HEK293 (cell line): ENCODE data around the gene NUB1.

Experiments
- IKZF3 ChIP-seq: fragments of 450-650 bp; IDR thresholded peaks from 2 replicates; pipeline ENCODE4 v1.5.0; 2018; ENCODE audit warnings: missing biosample characterization, mild to moderate bottlenecking, missing genetic modification characterization, moderate library complexity
- KLF16 ChIP-seq: fragments of 450-650 bp; formaldehyde crosslinking; IDR thresholded peaks from 2 replicates; pipeline ENCODE4 v1.5.1; 2017; ENCODE audit warnings: missing biosample characterization, missing genetic modification characterization
- SALL2 ChIP-seq: fragments of 450-650 bp; formaldehyde crosslinking; IDR thresholded peaks from 2 replicates; pipeline ENCODE4 v1.5.0; 2017; ENCODE audit warnings: missing biosample characterization, mild to moderate bottlenecking, missing genetic modification characterization, borderline replicate concordance
- SP2 ChIP-seq: fragments of 450-650 bp; formaldehyde crosslinking; IDR thresholded peaks from 2 replicates; pipeline ENCODE4 v1.5.1; 2016; ENCODE audit warnings: missing biosample characterization, missing genetic modification characterization
- ZBTB1 ChIP-seq: fragments of 450-650 bp; formaldehyde crosslinking; IDR thresholded peaks from 2 replicates; pipeline ENCODE4 v1.5.1; 2016; ENCODE audit warnings: missing biosample characterization, missing genetic modification characterization
- ZFP69B ChIP-seq: fragments of 450-650 bp; formaldehyde crosslinking; IDR thresholded peaks from 2 replicates; pipeline ENCODE4 v1.5.1; 2016; ENCODE audit warnings: missing biosample characterization, missing genetic modification characterization
- ZIC2 ChIP-seq: fragments of 450-650 bp; formaldehyde crosslinking; IDR thresholded peaks from 2 replicates; pipeline ENCODE4 v1.5.1; 2016; ENCODE audit warnings: missing biosample characterization, missing genetic modification characterization
- ZNF114 ChIP-seq: fragments of 450-650 bp; formaldehyde crosslinking; IDR thresholded peaks from 2 replicates; pipeline ENCODE4 v1.5.0; 2017; ENCODE audit warnings: missing biosample characterization, missing genetic modification characterization
- ZNF132 ChIP-seq: fragments of 450-650 bp; formaldehyde crosslinking; IDR thresholded peaks from 2 replicates; pipeline ENCODE4 v1.5.1; 2017; ENCODE audit warnings: missing biosample characterization, missing genetic modification characterization, borderline replicate concordance
- ZNF211 ChIP-seq: fragments of 450-650 bp; formaldehyde crosslinking; IDR thresholded peaks from 2 replicates; pipeline ENCODE4 v1.5.1; 2016; ENCODE audit warnings: low read depth, missing biosample characterization, missing genetic modification characterization
- ZNF311 ChIP-seq: fragments of 450-650 bp; formaldehyde crosslinking; IDR thresholded peaks from 2 replicates; pipeline ENCODE4 v1.5.1; 2017; ENCODE audit warnings: missing biosample characterization, missing genetic modification characterization, borderline replicate concordance
- ZNF335 ChIP-seq: fragments of 450-650 bp; formaldehyde crosslinking; conservative IDR thresholded peaks from 2 replicates; pipeline ENCODE4 v1.5.1; 2016; ENCODE audit warnings: missing biosample characterization, missing genetic modification characterization
- ZNF416 ChIP-seq: fragments of 450-650 bp; formaldehyde crosslinking; IDR thresholded peaks from 2 replicates; pipeline ENCODE4 v1.5.1; 2016; ENCODE audit warnings: missing biosample characterization, missing genetic modification characterization
- ZNF423 ChIP-seq: fragments of 450-650 bp; formaldehyde crosslinking; IDR thresholded peaks from 2 replicates; pipeline ENCODE4 v1.5.1; 2016; ENCODE audit warnings: missing biosample characterization, missing genetic modification characterization
- ZNF548 ChIP-seq: fragments of 450-650 bp; formaldehyde crosslinking; IDR thresholded peaks from 2 replicates; pipeline ENCODE4 v1.5.1; 2016; ENCODE audit warnings: missing biosample characterization, missing genetic modification characterization
- ZNF624 ChIP-seq: fragments of 450-650 bp; formaldehyde crosslinking; IDR thresholded peaks from 2 replicates; pipeline ENCODE4 v1.5.1; 2017; ENCODE audit warnings: missing biosample characterization, missing genetic modification characterization
- ZNF664 ChIP-seq: fragments of 450-650 bp; formaldehyde crosslinking; IDR thresholded peaks from 2 replicates; pipeline ENCODE4 v1.5.1; 2016; ENCODE audit warnings: missing biosample characterization, missing genetic modification characterization
- ZNF76 ChIP-seq: fragments of 450-650 bp; formaldehyde crosslinking; IDR thresholded peaks from 2 replicates; pipeline ENCODE4; 2016; ENCODE audit warnings: low read depth, missing biosample characterization, missing genetic modification characterization, borderline replicate concordance
- ZNF785 ChIP-seq: fragments of 450-650 bp; formaldehyde crosslinking; IDR thresholded peaks from 2 replicates; pipeline ENCODE4 v1.5.1; 2016; ENCODE audit warnings: missing biosample characterization, missing genetic modification characterization
- ZNF843 ChIP-seq: fragments of 450-650 bp; formaldehyde crosslinking; IDR thresholded peaks from 2 replicates; pipeline ENCODE4 v1.5.1; 2016; ENCODE audit warnings: missing biosample characterization, missing genetic modification characterization
- TF ChIP-seq, protein P1 (sequence below): fragments of 450-650 bp; formaldehyde crosslinking; IDR thresholded peaks from 2 replicates; pipeline ENCODE4 v1.5.1; 2017; ENCODE audit warnings: missing biosample characterization, missing genetic modification characterization
- TF ChIP-seq, protein P2 (sequence below): fragments of 450-650 bp; formaldehyde crosslinking; IDR thresholded peaks from 2 replicates; pipeline ENCODE4 v1.5.1; 2017; ENCODE audit warnings: missing biosample characterization, missing genetic modification characterization
- TF ChIP-seq, protein P3 (sequence below): fragments of 450-650 bp; formaldehyde crosslinking; IDR thresholded peaks from 2 replicates; pipeline ENCODE4 v1.5.1; 2016; ENCODE audit warnings: missing biosample characterization, missing genetic modification characterization
- TF ChIP-seq, protein P4 (sequence below): fragments of 450-650 bp; formaldehyde crosslinking; IDR thresholded peaks from 2 replicates; pipeline ENCODE4 v1.5.1; 2017; ENCODE audit warnings: missing biosample characterization, missing genetic modification characterization
- TF ChIP-seq, protein P5 (sequence below): fragments of 450-650 bp; formaldehyde crosslinking; IDR thresholded peaks from 2 replicates; pipeline ENCODE4 v1.5.1; 2016; ENCODE audit warnings: missing biosample characterization, missing genetic modification characterization, low read depth
- TF ChIP-seq, protein P6 (sequence below): fragments of 450-650 bp; formaldehyde crosslinking; conservative IDR thresholded peaks from 2 replicates; pipeline ENCODE4 v1.5.1; 2016; ENCODE audit warnings: low read depth, missing biosample characterization, missing genetic modification characterization

Gene NUB1

DNA sequence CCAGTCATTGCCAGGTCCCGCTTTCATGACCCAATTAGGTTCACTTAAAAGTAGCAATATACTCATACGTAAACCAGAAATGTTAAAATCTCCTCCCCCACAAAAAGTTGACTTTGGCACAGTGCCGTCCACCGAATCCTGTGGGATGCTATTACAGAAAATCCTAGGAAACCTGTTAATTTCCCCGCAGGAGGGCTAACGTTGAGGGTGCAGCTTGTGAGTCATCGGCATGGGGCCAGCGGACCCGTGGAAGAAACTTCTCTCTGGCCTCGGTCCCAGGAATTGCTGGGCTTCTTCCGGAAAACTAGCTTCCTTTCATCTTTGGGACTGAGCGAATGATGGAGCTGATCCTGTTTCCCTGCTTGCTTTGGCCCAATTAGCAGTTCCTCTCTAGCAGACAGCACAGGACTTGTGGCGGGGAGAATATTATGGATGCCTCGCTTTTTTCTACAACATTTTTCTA lies 84.9 kb downstream of the NUB1 start (continued):
- TF ChIP-seq SALL2 (tag by site-specific recombination) (no peak), IKZF3 (tag by site-specific recombination) (peak; percentile 96), ZNF785 (no peak), ZNF664 (tag by site-specific recombination) (no peak; the same call in 1 of the 2 replicates), ZNF548 (tag by site-specific recombination) (no peak), ZIC2 (peak; percentile 89), ZNF311 (tag by site-specific recombination) (no peak), ZBTB1 (tag by site-specific recombination) (no peak), ZNF624 (tag by site-specific recombination) (no peak), ZNF211 (no peak), ZNF416 (tag by site-specific recombination) (no peak), ZNF132 (no peak), KLF16 (tag by site-specific recombination) (no peak), ZNF423 (tag by site-specific recombination) (peak; percentile 95), ZNF335 (tag by site-specific recombination) (peak; percentile 30; the same call in 1 of the 2 replicates), ZNF843 (tag by site-specific recombination) (peak; percentile 91), SP2 (tag by site-specific recombination) (peak; percentile 42), ZNF76 (no peak; the same call in 1 of the 2 replicates), ZFP69B (tag by site-specific recombination) (peak; percentile 80), ZNF114 (tag by site-specific recombination) (no peak)
- TF ChIP-seq, protein P1, sequence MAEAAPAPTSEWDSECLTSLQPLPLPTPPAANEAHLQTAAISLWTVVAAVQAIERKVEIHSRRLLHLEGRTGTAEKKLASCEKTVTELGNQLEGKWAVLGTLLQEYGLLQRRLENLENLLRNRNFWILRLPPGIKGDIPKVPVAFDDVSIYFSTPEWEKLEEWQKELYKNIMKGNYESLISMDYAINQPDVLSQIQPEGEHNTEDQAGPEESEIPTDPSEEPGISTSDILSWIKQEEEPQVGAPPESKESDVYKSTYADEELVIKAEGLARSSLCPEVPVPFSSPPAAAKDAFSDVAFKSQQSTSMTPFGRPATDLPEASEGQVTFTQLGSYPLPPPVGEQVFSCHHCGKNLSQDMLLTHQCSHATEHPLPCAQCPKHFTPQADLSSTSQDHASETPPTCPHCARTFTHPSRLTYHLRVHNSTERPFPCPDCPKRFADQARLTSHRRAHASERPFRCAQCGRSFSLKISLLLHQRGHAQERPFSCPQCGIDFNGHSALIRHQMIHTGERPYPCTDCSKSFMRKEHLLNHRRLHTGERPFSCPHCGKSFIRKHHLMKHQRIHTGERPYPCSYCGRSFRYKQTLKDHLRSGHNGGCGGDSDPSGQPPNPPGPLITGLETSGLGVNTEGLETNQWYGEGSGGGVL, result peak; percentile 57; the same call in 1 of the 2 replicates
- TF ChIP-seq, protein P2, sequence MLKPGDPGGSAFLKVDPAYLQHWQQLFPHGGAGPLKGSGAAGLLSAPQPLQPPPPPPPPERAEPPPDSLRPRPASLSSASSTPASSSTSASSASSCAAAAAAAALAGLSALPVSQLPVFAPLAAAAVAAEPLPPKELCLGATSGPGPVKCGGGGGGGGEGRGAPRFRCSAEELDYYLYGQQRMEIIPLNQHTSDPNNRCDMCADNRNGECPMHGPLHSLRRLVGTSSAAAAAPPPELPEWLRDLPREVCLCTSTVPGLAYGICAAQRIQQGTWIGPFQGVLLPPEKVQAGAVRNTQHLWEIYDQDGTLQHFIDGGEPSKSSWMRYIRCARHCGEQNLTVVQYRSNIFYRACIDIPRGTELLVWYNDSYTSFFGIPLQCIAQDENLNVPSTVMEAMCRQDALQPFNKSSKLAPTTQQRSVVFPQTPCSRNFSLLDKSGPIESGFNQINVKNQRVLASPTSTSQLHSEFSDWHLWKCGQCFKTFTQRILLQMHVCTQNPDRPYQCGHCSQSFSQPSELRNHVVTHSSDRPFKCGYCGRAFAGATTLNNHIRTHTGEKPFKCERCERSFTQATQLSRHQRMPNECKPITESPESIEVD (tag by site-specific recombination), result peak; percentile 98
- TF ChIP-seq, protein P3, sequence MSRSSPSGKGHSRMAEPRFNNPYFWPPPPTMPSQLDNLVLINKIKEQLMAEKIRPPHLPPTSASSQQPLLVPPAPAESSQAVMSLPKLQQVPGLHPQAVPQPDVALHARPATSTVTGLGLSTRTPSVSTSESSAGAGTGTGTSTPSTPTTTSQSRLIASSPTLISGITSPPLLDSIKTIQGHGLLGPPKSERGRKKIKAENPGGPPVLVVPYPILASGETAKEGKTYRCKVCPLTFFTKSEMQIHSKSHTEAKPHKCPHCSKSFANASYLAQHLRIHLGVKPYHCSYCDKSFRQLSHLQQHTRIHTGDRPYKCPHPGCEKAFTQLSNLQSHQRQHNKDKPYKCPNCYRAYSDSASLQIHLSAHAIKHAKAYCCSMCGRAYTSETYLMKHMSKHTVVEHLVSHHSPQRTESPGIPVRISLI, result no peak
- TF ChIP-seq, protein P4, sequence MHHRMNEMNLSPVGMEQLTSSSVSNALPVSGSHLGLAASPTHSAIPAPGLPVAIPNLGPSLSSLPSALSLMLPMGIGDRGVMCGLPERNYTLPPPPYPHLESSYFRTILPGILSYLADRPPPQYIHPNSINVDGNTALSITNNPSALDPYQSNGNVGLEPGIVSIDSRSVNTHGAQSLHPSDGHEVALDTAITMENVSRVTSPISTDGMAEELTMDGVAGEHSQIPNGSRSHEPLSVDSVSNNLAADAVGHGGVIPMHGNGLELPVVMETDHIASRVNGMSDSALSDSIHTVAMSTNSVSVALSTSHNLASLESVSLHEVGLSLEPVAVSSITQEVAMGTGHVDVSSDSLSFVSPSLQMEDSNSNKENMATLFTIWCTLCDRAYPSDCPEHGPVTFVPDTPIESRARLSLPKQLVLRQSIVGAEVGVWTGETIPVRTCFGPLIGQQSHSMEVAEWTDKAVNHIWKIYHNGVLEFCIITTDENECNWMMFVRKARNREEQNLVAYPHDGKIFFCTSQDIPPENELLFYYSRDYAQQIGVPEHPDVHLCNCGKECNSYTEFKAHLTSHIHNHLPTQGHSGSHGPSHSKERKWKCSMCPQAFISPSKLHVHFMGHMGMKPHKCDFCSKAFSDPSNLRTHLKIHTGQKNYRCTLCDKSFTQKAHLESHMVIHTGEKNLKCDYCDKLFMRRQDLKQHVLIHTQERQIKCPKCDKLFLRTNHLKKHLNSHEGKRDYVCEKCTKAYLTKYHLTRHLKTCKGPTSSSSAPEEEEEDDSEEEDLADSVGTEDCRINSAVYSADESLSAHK (tag by site-specific recombination), result peak; percentile 89
- TF ChIP-seq, protein P5, sequence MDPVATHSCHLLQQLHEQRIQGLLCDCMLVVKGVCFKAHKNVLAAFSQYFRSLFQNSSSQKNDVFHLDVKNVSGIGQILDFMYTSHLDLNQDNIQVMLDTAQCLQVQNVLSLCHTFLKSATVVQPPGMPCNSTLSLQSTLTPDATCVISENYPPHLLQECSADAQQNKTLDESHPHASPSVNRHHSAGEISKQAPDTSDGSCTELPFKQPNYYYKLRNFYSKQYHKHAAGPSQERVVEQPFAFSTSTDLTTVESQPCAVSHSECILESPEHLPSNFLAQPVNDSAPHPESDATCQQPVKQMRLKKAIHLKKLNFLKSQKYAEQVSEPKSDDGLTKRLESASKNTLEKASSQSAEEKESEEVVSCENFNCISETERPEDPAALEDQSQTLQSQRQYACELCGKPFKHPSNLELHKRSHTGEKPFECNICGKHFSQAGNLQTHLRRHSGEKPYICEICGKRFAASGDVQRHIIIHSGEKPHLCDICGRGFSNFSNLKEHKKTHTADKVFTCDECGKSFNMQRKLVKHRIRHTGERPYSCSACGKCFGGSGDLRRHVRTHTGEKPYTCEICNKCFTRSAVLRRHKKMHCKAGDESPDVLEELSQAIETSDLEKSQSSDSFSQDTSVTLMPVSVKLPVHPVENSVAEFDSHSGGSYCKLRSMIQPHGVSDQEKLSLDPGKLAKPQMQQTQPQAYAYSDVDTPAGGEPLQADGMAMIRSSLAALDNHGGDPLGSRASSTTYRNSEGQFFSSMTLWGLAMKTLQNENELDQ (tag by site-specific recombination), result no peak
- TF ChIP-seq, protein P6, sequence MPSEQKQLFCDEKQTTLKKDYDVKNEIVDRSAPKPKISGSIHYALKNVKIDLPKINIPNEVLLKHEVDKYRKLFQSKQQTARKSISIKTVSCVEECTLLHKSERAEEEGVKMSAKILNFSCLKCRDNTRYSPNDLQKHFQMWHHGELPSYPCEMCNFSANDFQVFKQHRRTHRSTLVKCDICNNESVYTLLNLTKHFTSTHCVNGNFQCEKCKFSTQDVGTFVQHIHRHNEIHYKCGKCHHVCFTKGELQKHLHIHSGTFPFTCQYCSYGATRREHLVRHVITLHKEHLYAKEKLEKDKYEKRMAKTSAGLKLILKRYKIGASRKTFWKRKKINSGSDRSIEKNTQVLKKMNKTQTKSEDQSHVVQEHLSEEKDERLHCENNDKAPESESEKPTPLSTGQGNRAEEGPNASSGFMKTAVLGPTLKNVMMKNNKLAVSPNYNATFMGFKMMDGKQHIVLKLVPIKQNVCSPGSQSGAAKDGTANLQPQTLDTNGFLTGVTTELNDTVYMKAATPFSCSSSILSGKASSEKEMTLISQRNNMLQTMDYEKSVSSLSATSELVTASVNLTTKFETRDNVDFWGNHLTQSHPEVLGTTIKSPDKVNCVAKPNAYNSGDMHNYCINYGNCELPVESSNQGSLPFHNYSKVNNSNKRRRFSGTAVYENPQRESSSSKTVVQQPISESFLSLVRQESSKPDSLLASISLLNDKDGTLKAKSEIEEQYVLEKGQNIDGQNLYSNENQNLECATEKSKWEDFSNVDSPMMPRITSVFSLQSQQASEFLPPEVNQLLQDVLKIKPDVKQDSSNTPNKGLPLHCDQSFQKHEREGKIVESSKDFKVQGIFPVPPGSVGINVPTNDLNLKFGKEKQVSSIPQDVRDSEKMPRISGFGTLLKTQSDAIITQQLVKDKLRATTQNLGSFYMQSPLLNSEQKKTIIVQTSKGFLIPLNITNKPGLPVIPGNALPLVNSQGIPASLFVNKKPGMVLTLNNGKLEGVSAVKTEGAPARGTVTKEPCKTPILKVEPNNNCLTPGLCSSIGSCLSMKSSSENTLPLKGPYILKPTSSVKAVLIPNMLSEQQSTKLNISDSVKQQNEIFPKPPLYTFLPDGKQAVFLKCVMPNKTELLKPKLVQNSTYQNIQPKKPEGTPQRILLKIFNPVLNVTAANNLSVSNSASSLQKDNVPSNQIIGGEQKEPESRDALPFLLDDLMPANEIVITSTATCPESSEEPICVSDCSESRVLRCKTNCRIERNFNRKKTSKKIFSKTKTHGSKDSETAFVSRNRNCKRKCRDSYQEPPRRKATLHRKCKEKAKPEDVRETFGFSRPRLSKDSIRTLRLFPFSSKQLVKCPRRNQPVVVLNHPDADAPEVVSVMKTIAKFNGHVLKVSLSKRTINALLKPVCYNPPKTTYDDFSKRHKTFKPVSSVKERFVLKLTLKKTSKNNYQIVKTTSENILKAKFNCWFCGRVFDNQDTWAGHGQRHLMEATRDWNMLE, result peak; percentile 43; the same call in 1 of the 2 replicates
